Measurements from ENCODE around the gene FAM9C. TPM values are rescaled to one million over a fixed set of nuclear protein-coding genes. Genes with fewer than 3 reads are reported as not detected.

FAM9C gene
- total and polyA plus RNA-seq, 2 donors = 0.07 TPM; not detected in 1

GRCh38 chrX:12993826-12994225 is 50.6 kb downstream of the FAM9C start:
- DNase-seq (ENCODE audit: low read depth in 6 of 9, low spot score in 9 of 9) = no peak
- 100% methylated on average over 1 of the region's 1 CpG for WGBS

GRCh38 chrX:12992544-12993118 is 51.8 kb downstream of the FAM9C start:
- WGBS = 93% methylated on average over 4 of the region's 4 CpGs
- no peak overlapping the region for H3K4me3 ChIP-seq (ENCODE audit: low read length in 2 of 2)
- H3K36me3 ChIP-seq (ENCODE audit: control insufficient read depth in 2 of 2, insufficient read depth in 2 of 2, low read length in 1 of 2) = no peaks in the 10 kb centered on the region
- no peaks in the 10 kb centered on the region for H3K9me3 ChIP-seq (ENCODE audit: control insufficient read depth in 2 of 2, insufficient read depth in 1 of 2, low read length in 1 of 2)
- no peaks in the 10 kb centered on the region for H3K27me3 ChIP-seq (ENCODE audit: control insufficient read depth in 2 of 2, insufficient read depth in 1 of 2, low read length in 1 of 2)
- H3K4me1 ChIP-seq (ENCODE audit: control insufficient read depth in 2 of 2, insufficient read depth in 2 of 2, low read length in 2 of 2) = peaks cover 0 to 7% of the 10 kb centered on the region in 2 donors
- H3K27ac ChIP-seq (ENCODE audit: low read depth in 1 of 2, low read length in 1 of 2) = no peak overlapping the region
- DNase-seq (ENCODE audit: low read depth in 6 of 9, low spot score in 9 of 9) = no peak

More at GRCh38 chrX:12993826-12994225, 50.6 kb downstream of the FAM9C start:
- Histone ChIP-seq H3K27me3 (ENCODE audit: control insufficient read depth in 2 of 2, insufficient read depth in 1 of 2, low read length in 1 of 2) (no peaks in the 10 kb centered on the region), H3K4me3 (ENCODE audit: low read length in 2 of 2) (no peak overlapping the region), H3K36me3 (ENCODE audit: control insufficient read depth in 2 of 2, insufficient read depth in 2 of 2, low read length in 1 of 2) (no peaks in the 10 kb centered on the region), H3K27ac (ENCODE audit: low read depth in 1 of 2, low read length in 1 of 2) (no peak overlapping the region), H3K4me1 (ENCODE audit: control insufficient read depth in 2 of 2, insufficient read depth in 2 of 2, low read length in 2 of 2) (peaks cover 2 to 14% of the 10 kb centered on the region in 2 donors), H3K9me3 (ENCODE audit: control insufficient read depth in 2 of 2, insufficient read depth in 1 of 2, low read length in 1 of 2) (no peaks in the 10 kb centered on the region)

- Histone ChIP-seq H3K4me3 (ENCODE audit: low read length in 2 of 2) (no peak overlapping the region), H3K4me1 (ENCODE audit: control insufficient read depth in 2 of 2, insufficient read depth in 2 of 2, low read length in 2 of 2) (no peaks in the 10 kb centered on the region), H3K36me3 (ENCODE audit: control insufficient read depth in 2 of 2, insufficient read depth in 2 of 2, low read length in 1 of 2) (no peaks in the 10 kb centered on the region), H3K27me3 (ENCODE audit: control insufficient read depth in 2 of 2, insufficient read depth in 1 of 2, low read length in 1 of 2) (no peaks in the 10 kb centered on the region), H3K9me3 (ENCODE audit: control insufficient read depth in 2 of 2, insufficient read depth in 1 of 2, low read length in 1 of 2) (no peaks in the 10 kb centered on the region), H3K27ac (ENCODE audit: low read depth in 1 of 2, low read length in 1 of 2) (no peak overlapping the region)
- WGBS = 94% methylated on average over 3 of the region's 3 CpGs
- DNase-seq (ENCODE audit: low read depth in 6 of 9, low spot score in 9 of 9) = no peak
Measured at GRCh38 chrX:12991575-12991974, 52.8 kb downstream of the FAM9C start.

- WGBS = 97% methylated on average over 3 of the region's 3 CpGs
- no peak for DNase-seq (ENCODE audit: low read depth in 6 of 9, low spot score in 9 of 9)
- Histone ChIP-seq H3K27ac (ENCODE audit: low read depth in 1 of 2, low read length in 1 of 2) (no peak overlapping the region), H3K36me3 (ENCODE audit: control insufficient read depth in 2 of 2, insufficient read depth in 2 of 2, low read length in 1 of 2) (no peaks in the 10 kb centered on the region), H3K4me1 (ENCODE audit: control insufficient read depth in 2 of 2, insufficient read depth in 2 of 2, low read length in 2 of 2) (peaks cover 3 to 8% of the 10 kb centered on the region in 2 donors), H3K4me3 (ENCODE audit: low read length in 2 of 2) (no peak overlapping the region), H3K9me3 (ENCODE audit: control insufficient read depth in 2 of 2, insufficient read depth in 1 of 2, low read length in 1 of 2) (no peaks in the 10 kb centered on the region), H3K27me3 (ENCODE audit: control insufficient read depth in 2 of 2, insufficient read depth in 1 of 2, low read length in 1 of 2) (no peaks in the 10 kb centered on the region)
Measured at GRCh38 chrX:12989461-12989860, 55.0 kb downstream of the FAM9C start.

GRCh38 chrX:12988797-12989196 is 55.6 kb downstream of the FAM9C start:
- DNase-seq (ENCODE audit: low read depth in 6 of 9, low spot score in 9 of 9) = no peak
- H3K9me3 ChIP-seq (ENCODE audit: control insufficient read depth in 2 of 2, insufficient read depth in 1 of 2, low read length in 1 of 2) = no peaks in the 10 kb centered on the region
- H3K4me3 ChIP-seq (ENCODE audit: low read length in 2 of 2) = no peak overlapping the region
- H3K36me3 ChIP-seq (ENCODE audit: control insufficient read depth in 2 of 2, insufficient read depth in 2 of 2, low read length in 1 of 2) = no peaks in the 10 kb centered on the region
- no peaks in the 10 kb centered on the region for H3K27me3 ChIP-seq (ENCODE audit: control insufficient read depth in 2 of 2, insufficient read depth in 1 of 2, low read length in 1 of 2)
- WGBS = 95% methylated on average over 7 of the region's 7 CpGs
- H3K27ac ChIP-seq (ENCODE audit: low read depth in 1 of 2, low read length in 1 of 2) = no peak overlapping the region
- H3K4me1 ChIP-seq (ENCODE audit: control insufficient read depth in 2 of 2, insufficient read depth in 2 of 2, low read length in 2 of 2) = peaks cover 4 to 10% of the 10 kb centered on the region in 2 donors

GRCh38 chrX:12987900-12988594 is 56.4 kb downstream of the FAM9C start:
- no peak overlapping the region for H3K4me3 ChIP-seq (ENCODE audit: low read length in 2 of 2)
- no peaks in the 10 kb centered on the region for H3K27me3 ChIP-seq (ENCODE audit: control insufficient read depth in 2 of 2, insufficient read depth in 1 of 2, low read length in 1 of 2)
- no peaks in the 10 kb centered on the region for H3K9me3 ChIP-seq (ENCODE audit: control insufficient read depth in 2 of 2, insufficient read depth in 1 of 2, low read length in 1 of 2)
- H3K36me3 ChIP-seq (ENCODE audit: control insufficient read depth in 2 of 2, insufficient read depth in 2 of 2, low read length in 1 of 2) = no peaks in the 10 kb centered on the region
- WGBS = 96% methylated on average over 8 of the region's 8 CpGs
- peaks cover 4 to 10% of the 10 kb centered on the region in 2 donors for H3K4me1 ChIP-seq (ENCODE audit: control insufficient read depth in 2 of 2, insufficient read depth in 2 of 2, low read length in 2 of 2)
- no peak for DNase-seq (ENCODE audit: low read depth in 6 of 9, low spot score in 9 of 9)
- no peak overlapping the region for H3K27ac ChIP-seq (ENCODE audit: low read depth in 1 of 2, low read length in 1 of 2)

GRCh38 chrX:12987340-12987739 is 57.1 kb downstream of the FAM9C start:
- DNase-seq (ENCODE audit: low read depth in 6 of 9, low spot score in 9 of 9) = no peak
- H3K4me3 ChIP-seq (ENCODE audit: low read length in 2 of 2) = no peak overlapping the region
- WGBS = 98% methylated on average over 6 of the region's 6 CpGs
- H3K27ac ChIP-seq (ENCODE audit: low read depth in 1 of 2, low read length in 1 of 2) = no peak overlapping the region
- H3K9me3 ChIP-seq (ENCODE audit: control insufficient read depth in 2 of 2, insufficient read depth in 1 of 2, low read length in 1 of 2) = no peaks in the 10 kb centered on the region
- H3K27me3 ChIP-seq (ENCODE audit: control insufficient read depth in 2 of 2, insufficient read depth in 1 of 2, low read length in 1 of 2) = no peaks in the 10 kb centered on the region
- peaks cover 4 to 13% of the 10 kb centered on the region in 2 donors for H3K4me1 ChIP-seq (ENCODE audit: control insufficient read depth in 2 of 2, insufficient read depth in 2 of 2, low read length in 2 of 2)
- no peaks in the 10 kb centered on the region for H3K36me3 ChIP-seq (ENCODE audit: control insufficient read depth in 2 of 2, insufficient read depth in 2 of 2, low read length in 1 of 2)

GRCh38 chrX:12986886-12987285 is 57.5 kb downstream of the FAM9C start:
- Histone ChIP-seq H3K4me3 (ENCODE audit: low read length in 2 of 2) (no peak overlapping the region), H3K9me3 (ENCODE audit: control insufficient read depth in 2 of 2, insufficient read depth in 1 of 2, low read length in 1 of 2) (no peaks in the 10 kb centered on the region), H3K36me3 (ENCODE audit: control insufficient read depth in 2 of 2, insufficient read depth in 2 of 2, low read length in 1 of 2) (no peaks in the 10 kb centered on the region), H3K4me1 (ENCODE audit: control insufficient read depth in 2 of 2, insufficient read depth in 2 of 2, low read length in 2 of 2) (peaks cover 4 to 17% of the 10 kb centered on the region in 2 donors), H3K27me3 (ENCODE audit: control insufficient read depth in 2 of 2, insufficient read depth in 1 of 2, low read length in 1 of 2) (no peaks in the 10 kb centered on the region), H3K27ac (ENCODE audit: low read depth in 1 of 2, low read length in 1 of 2) (no peak overlapping the region)
- 98% methylated on average over 2 of the region's 2 CpGs for WGBS
- no peak for DNase-seq (ENCODE audit: low read depth in 6 of 9, low spot score in 9 of 9)

- H3K27me3 ChIP-seq (ENCODE audit: control insufficient read depth in 2 of 2, insufficient read depth in 1 of 2, low read length in 1 of 2) = no peaks in the 10 kb centered on the region
- no peaks in the 10 kb centered on the region for H3K36me3 ChIP-seq (ENCODE audit: control insufficient read depth in 2 of 2, insufficient read depth in 2 of 2, low read length in 1 of 2)
- no peaks in the 10 kb centered on the region for H3K9me3 ChIP-seq (ENCODE audit: control insufficient read depth in 2 of 2, insufficient read depth in 1 of 2, low read length in 1 of 2)
- H3K4me1 ChIP-seq (ENCODE audit: control insufficient read depth in 2 of 2, insufficient read depth in 2 of 2, low read length in 2 of 2) = peaks cover 7 to 23% of the 10 kb centered on the region in 2 donors
- no peak overlapping the region for H3K4me3 ChIP-seq (ENCODE audit: low read length in 2 of 2)
- no peak for DNase-seq (ENCODE audit: low read depth in 6 of 9, low spot score in 9 of 9)
- peak overlapping the region in 1 of 2 donors; percentile 65 for H3K27ac ChIP-seq (ENCODE audit: low read depth in 1 of 2, low read length in 1 of 2)
- 79% methylated on average over 4 of the region's 4 CpGs for WGBS
Measured at GRCh38 chrX:12986164-12986779, 58.1 kb downstream of the FAM9C start.
